Measurements from ENCODE around the gene L1CAM. TPM values are rescaled to one million over a fixed set of nuclear protein-coding genes. Genes with fewer than 3 reads are reported as not detected.

Gene L1CAM
- total and polyA plus RNA-seq, 9 of the 15 experiments (the other 6 are each of a cell fraction or from before 2014, with no cell fraction given), result 0.09 to 0.86 (median 0.26) TPM; not detected in 3

- TF ChIP-seq PCBP2 (IDR thresholded peaks at IDR 0.05; ENCODE audit: low read depth, low read length, poor library complexity, severe bottlenecking), result no peak
- no peak for TF ChIP-seq STAT5A (IDR thresholded peaks at IDR 0.05; ENCODE audit: borderline replicate concordance, low read length)
- TF ChIP-seq GABPB2 (CRISPR knock-in tag; conservative IDR thresholded peaks at IDR 0.05), result no peak
Observed at GRCh38 chrX:153824348-153824747, 61.6 kb downstream of the L1CAM start (continued).

GRCh38 chrX:153821066-153821465 lies 64.9 kb downstream of the L1CAM start:
- no peak for DNase-seq (ENCODE audit: extremely low read depth in 1 of 4, low spot score in 3 of 4)
- Histone ChIP-seq H3K4me2 (ENCODE audit: insufficient read depth, low read length) (no peak overlapping the region), H3K4me3 (no peak overlapping the region), H3K9me1 (ENCODE audit: control insufficient read depth, insufficient read depth, low read length) (no peaks in the 10 kb centered on the region), H2AFZ (ENCODE audit: low read depth, low read length) (no peak overlapping the region), H4K20me1 (replicated peaks; ENCODE audit: control insufficient read depth, insufficient read depth, low read length) (no peaks in the 10 kb centered on the region; the same call in 1 of the 2 replicates), H3K79me2 (ENCODE audit: control insufficient read depth, insufficient read depth, low read length) (no peaks in the 10 kb centered on the region), H3K36me3 (ENCODE audit: control insufficient read depth, insufficient read depth, low read length) (no peaks in the 10 kb centered on the region), H3K4me1 (replicated peaks in 1 of 2; ENCODE audit: control insufficient read depth in 2 of 2, insufficient read depth in 2 of 2, low read length in 2 of 2) (peaks cover 5 to 18% of the 10 kb centered on the region in 2 experiments; a peak in 4 of 5 replicates), H3K27me3 (ENCODE audit: control insufficient read depth in 2 of 2, insufficient read depth in 2 of 2, low read length in 2 of 2) (peaks cover 10 to 23% of the 10 kb centered on the region in 2 experiments; a peak in 3 of 5 replicates), H3K27ac (ENCODE audit: extremely low read depth, low read depth, low read length) (no peak overlapping the region), H3K9ac (ENCODE audit: insufficient read depth in 1 of 2, low read depth in 2 of 2, low read length in 2 of 2) (no peak overlapping the region), H3K9me3 (replicated peaks; ENCODE audit: control insufficient read depth, insufficient read depth, low read depth, low read length) (no peaks in the 10 kb centered on the region)
- CTCF ChIA-PET (ENCODE audit: low intra/inter-chr PET ratio), result no interaction called here
- no peak for FAIRE-seq
- ATAC-seq, result no peak
- in situ Hi-C loops (cut with MboI), result no loop called here
- POLR2A ChIA-PET, result no interaction called here
- WGBS (ENCODE audit: insufficient coverage, low coverage, missing lambda C conversion rate), result 52% methylated on average over 9 of the region's 9 CpGs
- no TSS peak for BruUV-seq (replicated peaks)
- TF ChIP-seq HOMEZ (CRISPR knock-in tag; IDR thresholded peaks at IDR 0.05) (no peak), AFF1 (IDR thresholded peaks at IDR 0.05; ENCODE audit: low read depth in 1 of 2, partially characterized antibody in 2 of 2) (no peak), GTF2B (IDR thresholded peaks at IDR 0.05; ENCODE audit: extremely low read depth, insufficient read length) (no peak), NFXL1 (CRISPR knock-in tag; IDR thresholded peaks at IDR 0.05) (no peak), NCOR1 (IDR thresholded peaks at IDR 0.05) (no peak), SIRT6 (IDR thresholded peaks at IDR 0.05; ENCODE audit: low read depth, low read length) (no peak), ZNF124 (CRISPR knock-in tag; IDR thresholded peaks at IDR 0.05) (no peak), ZNF57 (CRISPR knock-in tag; IDR thresholded peaks at IDR 0.05) (no peak)
- intact Hi-C loops (cut with micrococcal nuclease), result no loop called here

Measured in K562 (cell line).